ENCODE data around the gene TRPM5. TPM values are rescaled to one million over a fixed set of nuclear protein-coding genes. Genes with fewer than 3 reads are reported as not detected.
A peak's percentile ranks its signal among the peaks of the same experiment; 100 is the strongest.

The TRPM5 gene
- polyA plus RNA-seq, 1 donor (not counting 4 experiments of a cell fraction or from before 2014, with no cell fraction given) = not detected

DNA sequence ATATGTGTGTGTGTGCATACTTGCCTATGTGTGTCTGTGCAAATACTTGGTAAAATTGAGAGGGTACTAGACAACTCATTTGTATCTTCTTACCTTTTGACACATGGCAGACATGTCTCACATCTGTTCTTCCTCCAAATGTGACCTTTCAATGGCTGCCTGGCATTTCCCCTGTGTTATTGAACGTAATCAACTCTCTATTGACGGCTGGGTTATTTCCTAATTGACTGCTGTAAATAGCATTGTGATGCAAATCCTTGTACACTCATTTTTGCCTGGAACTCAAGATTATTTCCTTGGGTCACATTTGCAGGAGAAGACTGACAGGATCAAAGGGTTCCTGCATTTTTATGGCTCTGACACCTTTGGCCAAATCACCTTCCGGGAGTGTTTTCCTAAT is 37.9 kb upstream of the TRPM5 start:
- TF ChIP-seq, protein P1, sequence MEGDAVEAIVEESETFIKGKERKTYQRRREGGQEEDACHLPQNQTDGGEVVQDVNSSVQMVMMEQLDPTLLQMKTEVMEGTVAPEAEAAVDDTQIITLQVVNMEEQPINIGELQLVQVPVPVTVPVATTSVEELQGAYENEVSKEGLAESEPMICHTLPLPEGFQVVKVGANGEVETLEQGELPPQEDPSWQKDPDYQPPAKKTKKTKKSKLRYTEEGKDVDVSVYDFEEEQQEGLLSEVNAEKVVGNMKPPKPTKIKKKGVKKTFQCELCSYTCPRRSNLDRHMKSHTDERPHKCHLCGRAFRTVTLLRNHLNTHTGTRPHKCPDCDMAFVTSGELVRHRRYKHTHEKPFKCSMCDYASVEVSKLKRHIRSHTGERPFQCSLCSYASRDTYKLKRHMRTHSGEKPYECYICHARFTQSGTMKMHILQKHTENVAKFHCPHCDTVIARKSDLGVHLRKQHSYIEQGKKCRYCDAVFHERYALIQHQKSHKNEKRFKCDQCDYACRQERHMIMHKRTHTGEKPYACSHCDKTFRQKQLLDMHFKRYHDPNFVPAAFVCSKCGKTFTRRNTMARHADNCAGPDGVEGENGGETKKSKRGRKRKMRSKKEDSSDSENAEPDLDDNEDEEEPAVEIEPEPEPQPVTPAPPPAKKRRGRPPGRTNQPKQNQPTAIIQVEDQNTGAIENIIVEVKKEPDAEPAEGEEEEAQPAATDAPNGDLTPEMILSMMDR (optimal IDR thresholded peaks at IDR 0.05 in 1 of 3, IDR thresholded peaks at IDR 0.05 in 1 of 3, conservative IDR thresholded peaks at IDR 0.05 in 1 of 3; ENCODE audit: extremely low read depth in 1 of 3, insufficient read depth in 2 of 3, low read length in 3 of 3) = no peak
- no peak for TF ChIP-seq EZH2 (IDR thresholded peaks at IDR 0.05; ENCODE audit: low read length)
- no peak overlapping the region for H3K4me3 ChIP-seq (ENCODE audit: control insufficient read depth in 2 of 3, extremely low read depth in 1 of 3, insufficient read depth in 2 of 3, low read depth in 1 of 3, low read length in 3 of 3)
- FAIRE-seq = no peak

DNA sequence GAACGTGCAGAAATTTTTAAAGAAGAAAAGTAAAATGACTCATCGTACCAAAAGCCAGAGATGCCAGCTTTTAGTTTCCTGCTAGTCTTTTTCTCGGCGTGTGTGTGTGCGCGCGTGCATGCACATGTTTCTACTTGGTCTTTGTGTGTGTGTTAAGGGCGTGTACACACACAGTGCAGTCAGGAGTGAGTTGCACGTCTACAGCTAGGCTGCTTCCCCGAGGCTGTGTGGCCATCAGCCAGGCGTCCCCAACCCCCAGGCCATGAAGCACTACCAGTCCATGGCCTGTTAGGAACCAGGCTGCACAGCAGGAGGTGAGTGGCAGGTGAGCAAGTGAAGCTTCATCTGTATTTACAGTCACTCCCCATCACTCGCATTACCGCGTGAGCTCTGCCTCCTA is 36.9 kb upstream of the TRPM5 start:
- no peak overlapping the region for H2AFZ ChIP-seq (ENCODE audit: control insufficient read depth, low read length)
- no peak for TF ChIP-seq EZH2 (IDR thresholded peaks at IDR 0.05; ENCODE audit: low read length)
- TF ChIP-seq, protein P1 (optimal IDR thresholded peaks at IDR 0.05 in 1 of 3, IDR thresholded peaks at IDR 0.05 in 1 of 3, conservative IDR thresholded peaks at IDR 0.05 in 1 of 3; ENCODE audit: extremely low read depth in 1 of 3, insufficient read depth in 2 of 3, low read length in 3 of 3) = no peak
- no peaks in the 10 kb centered on the region for H4K20me1 ChIP-seq (ENCODE audit: control insufficient read depth, extremely low read depth, insufficient read depth, low read length)
- peak overlapping the region; percentile 59 for H3K4me2 ChIP-seq (ENCODE audit: control insufficient read depth, extremely low read depth, insufficient read depth, low read depth, low read length)
- no peaks in the 10 kb centered on the region for H3K9me1 ChIP-seq (ENCODE audit: control insufficient read depth, extremely low read depth, insufficient read depth, low read length)
- dilution Hi-C loops (cut with MboI; ENCODE audit: extremely low pct_ligation_motif_present, low sequenced_read_pairs) = no loop called here
- no peak overlapping the region for H3K9ac ChIP-seq (ENCODE audit: control insufficient read depth, extremely low read depth, insufficient read depth, low read length)
- peak overlapping the region in 2 of 3 experiments; percentile 0 to 39 for H3K4me3 ChIP-seq (ENCODE audit: control insufficient read depth in 2 of 3, extremely low read depth in 1 of 3, insufficient read depth in 2 of 3, low read depth in 1 of 3, low read length in 3 of 3)
- peaks cover 7% of the 10 kb centered on the region for H3K27me3 ChIP-seq (ENCODE audit: control insufficient read depth, extremely low read depth, insufficient read depth, low read length)
- peaks cover 8% of the 10 kb centered on the region for H3K4me1 ChIP-seq (ENCODE audit: control insufficient read depth, extremely low read depth, insufficient read depth, low read length)
- no peaks in the 10 kb centered on the region for H3K36me3 ChIP-seq (ENCODE audit: control insufficient read depth in 2 of 2, extremely low read depth in 1 of 2, insufficient read depth in 2 of 2, low read length in 2 of 2)
- no peaks in the 10 kb centered on the region for H3K79me2 ChIP-seq (ENCODE audit: control insufficient read depth, insufficient read depth, low read length)
- DNase-seq (ENCODE audit: low read depth, low spot score) (peak; percentile 9), FAIRE-seq (peak; percentile 32)
- no peaks in the 10 kb centered on the region for H3K9me3 ChIP-seq (ENCODE audit: control insufficient read depth, low read depth, low read length)
- H3K27ac ChIP-seq (ENCODE audit: control insufficient read depth, insufficient read depth, low read length) = no peak overlapping the region

More for the DNA sequence above, 37.9 kb upstream of the TRPM5 start:
- H3K36me3 ChIP-seq (ENCODE audit: control insufficient read depth in 2 of 2, extremely low read depth in 1 of 2, insufficient read depth in 2 of 2, low read length in 2 of 2) = no peaks in the 10 kb centered on the region
- DNase-seq (ENCODE audit: low read depth, low spot score) = no peak
- no peak overlapping the region for H3K27ac ChIP-seq (ENCODE audit: control insufficient read depth, insufficient read depth, low read length)
- H4K20me1 ChIP-seq (ENCODE audit: control insufficient read depth, extremely low read depth, insufficient read depth, low read length) = no peaks in the 10 kb centered on the region
- H3K9ac ChIP-seq (ENCODE audit: control insufficient read depth, extremely low read depth, insufficient read depth, low read length) = no peak overlapping the region
- dilution Hi-C loops (cut with MboI; ENCODE audit: extremely low pct_ligation_motif_present, low sequenced_read_pairs) = no loop called here
- H3K9me3 ChIP-seq (ENCODE audit: control insufficient read depth, low read depth, low read length) = no peaks in the 10 kb centered on the region
- peaks cover 7% of the 10 kb centered on the region for H3K27me3 ChIP-seq (ENCODE audit: control insufficient read depth, extremely low read depth, insufficient read depth, low read length)
- H2AFZ ChIP-seq (ENCODE audit: control insufficient read depth, low read length) = no peak overlapping the region
- H3K4me2 ChIP-seq (ENCODE audit: control insufficient read depth, extremely low read depth, insufficient read depth, low read depth, low read length) = no peak overlapping the region
- peaks cover 8% of the 10 kb centered on the region for H3K4me1 ChIP-seq (ENCODE audit: control insufficient read depth, extremely low read depth, insufficient read depth, low read length)
- no peaks in the 10 kb centered on the region for H3K9me1 ChIP-seq (ENCODE audit: control insufficient read depth, extremely low read depth, insufficient read depth, low read length)
- H3K79me2 ChIP-seq (ENCODE audit: control insufficient read depth, insufficient read depth, low read length) = no peaks in the 10 kb centered on the region
